GM19452 (cell line): Measurements from ENCODE around the gene ADAMTS2.
"Not testable (repeated sequence)": the region's sequence is repeated elsewhere in the genome, so short reads cannot be mapped to it uniquely, and the experiment has no call there.

ENCODE experiments used
- ATAC-seq: cut with Tn5 transposase; IDR thresholded peaks from one replicate; pipeline ENCODE4 v1.9.1; 2021; ENCODE audit not compliant: unreplicated experiment

Gene ADAMTS2

DNA sequence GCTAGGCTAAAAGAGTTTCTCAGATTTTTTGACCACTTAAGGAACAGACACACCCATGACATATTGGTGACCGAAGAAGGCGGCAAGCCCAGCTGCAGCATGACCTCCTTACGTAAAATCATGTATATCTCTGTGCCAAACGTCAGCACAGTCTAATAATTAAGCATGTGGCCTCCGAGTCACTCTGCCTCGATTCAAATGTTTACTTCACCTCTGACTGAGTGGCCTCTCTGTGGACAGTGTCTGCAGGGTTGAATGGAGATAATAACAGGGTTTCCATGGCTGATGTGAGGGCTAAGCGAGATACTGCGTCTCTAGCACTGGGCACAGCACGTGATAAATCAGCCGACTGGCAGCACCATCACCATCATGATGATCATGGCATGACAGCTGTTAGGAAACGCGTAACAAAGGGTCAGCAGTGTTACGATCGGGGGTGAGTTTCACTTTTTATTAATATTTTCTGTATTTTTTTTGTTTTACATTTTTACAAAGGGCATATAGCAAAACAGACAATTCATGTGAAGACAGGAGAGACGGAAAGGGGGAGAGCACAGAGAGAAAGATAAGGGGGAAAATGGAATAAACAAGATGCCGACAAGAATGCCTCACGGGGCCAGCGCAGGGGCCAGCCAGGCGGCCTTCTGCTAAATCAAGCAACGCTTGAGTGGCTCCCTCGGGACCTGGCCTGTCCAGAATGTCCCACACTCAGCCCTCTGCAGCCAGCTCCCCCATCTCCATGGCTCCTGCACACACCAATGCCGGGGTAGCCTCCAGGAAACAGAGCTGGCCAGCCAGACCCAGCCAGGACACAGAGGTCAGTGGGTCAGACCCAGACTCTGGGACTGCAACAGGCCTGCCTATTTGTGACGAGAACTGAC is 60.3 kb downstream of the ADAMTS2 start:
- ATAC-seq, result no peak

DNA sequence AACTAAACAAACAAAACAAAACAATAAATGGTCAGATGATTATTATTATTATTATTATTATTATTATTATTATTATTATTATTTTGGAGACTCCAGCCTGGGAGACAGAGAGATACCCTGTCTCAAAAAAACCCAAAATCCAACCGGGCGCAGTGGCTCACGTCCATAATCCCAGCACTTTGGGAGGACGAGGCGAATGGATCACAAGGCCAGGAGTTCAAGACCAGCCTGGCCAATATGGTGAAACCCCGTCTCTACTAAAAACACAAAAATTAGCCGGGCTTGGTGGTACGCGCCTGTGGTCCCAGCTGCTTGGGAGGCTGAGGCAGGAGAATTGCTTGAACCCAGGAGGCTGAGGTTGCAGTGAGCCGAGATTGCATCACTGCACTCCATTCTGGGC is 61.4 kb downstream of the ADAMTS2 start:
- ATAC-seq, result not testable (repeated sequence)

- no peak for ATAC-seq
Observed at GRCh38 chr5:179281694-179282093, 63.6 kb downstream of the ADAMTS2 start.

GRCh38 chr5:179280095-179280490 is 65.2 kb downstream of the ADAMTS2 start:
- ATAC-seq, result no peak

DNA sequence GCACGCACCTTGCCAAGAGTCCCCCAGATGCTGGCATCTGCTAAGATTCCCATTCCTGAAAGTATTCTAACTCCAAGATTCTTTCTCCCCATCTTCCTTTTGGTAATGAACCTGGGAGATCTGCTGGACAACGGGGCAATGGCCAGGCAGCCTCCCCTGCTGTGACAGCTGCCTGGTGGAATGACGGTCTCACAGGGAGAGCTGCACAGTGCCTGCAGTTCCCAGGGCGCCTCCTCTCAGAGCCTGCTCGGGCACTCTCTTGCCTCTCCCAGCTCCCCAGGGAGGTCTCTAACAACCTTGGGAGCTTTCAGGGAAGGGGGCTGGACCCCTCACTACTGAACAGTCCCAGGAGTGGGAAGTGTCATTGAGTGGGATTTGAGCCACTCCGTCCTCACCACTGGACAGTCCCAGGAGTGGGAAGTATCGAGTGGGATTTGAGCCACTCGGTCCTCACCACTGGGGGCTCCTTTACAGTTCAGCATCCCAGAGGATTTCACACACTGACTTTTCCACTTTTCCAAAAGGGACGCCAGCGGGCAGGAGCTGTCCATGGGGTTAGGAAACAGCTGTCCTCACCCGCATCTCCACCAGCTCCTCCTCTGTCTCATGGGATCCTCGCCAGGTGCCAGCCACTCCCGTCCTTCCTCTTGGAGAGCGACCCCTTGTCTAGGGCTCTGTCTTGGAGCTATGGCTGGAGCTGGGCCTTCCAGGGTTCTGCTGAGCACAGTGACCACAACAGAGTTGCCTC is 65.7 kb downstream of the ADAMTS2 start:
- no peak for ATAC-seq

DNA sequence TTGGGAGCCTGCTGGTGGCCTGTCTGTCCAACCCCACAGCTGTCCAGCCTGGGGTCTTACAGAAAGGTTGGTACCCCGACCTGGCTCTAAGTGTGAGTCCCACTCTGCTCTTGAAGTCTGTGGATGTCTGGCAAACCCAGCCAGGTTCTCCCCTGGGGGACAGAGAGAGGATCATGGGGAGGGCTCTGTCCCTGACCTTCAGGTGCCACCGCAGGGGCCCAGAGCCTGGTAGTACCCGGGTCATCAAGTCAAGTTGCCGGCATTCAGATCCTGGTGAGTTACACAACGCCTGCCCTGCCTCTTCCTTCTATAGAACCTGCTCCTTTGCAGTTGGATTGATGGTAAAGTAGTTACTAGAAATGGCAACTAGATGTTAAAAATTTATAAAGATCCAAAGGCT is 66.7 kb downstream of the ADAMTS2 start:
- no peak for ATAC-seq

GRCh38 chr5:179278119-179278518 is 67.1 kb downstream of the ADAMTS2 start:
- no peak for ATAC-seq

GRCh38 chr5:179276838-179277395 is 68.3 kb downstream of the ADAMTS2 start:
- ATAC-seq, result no peak

GRCh38 chr5:179275941-179276837 is 69.1 kb downstream of the ADAMTS2 start:
- ATAC-seq, result no peak

- no peak for ATAC-seq
Observed at GRCh38 chr5:179275381-179275878, 69.8 kb downstream of the ADAMTS2 start.

DNA sequence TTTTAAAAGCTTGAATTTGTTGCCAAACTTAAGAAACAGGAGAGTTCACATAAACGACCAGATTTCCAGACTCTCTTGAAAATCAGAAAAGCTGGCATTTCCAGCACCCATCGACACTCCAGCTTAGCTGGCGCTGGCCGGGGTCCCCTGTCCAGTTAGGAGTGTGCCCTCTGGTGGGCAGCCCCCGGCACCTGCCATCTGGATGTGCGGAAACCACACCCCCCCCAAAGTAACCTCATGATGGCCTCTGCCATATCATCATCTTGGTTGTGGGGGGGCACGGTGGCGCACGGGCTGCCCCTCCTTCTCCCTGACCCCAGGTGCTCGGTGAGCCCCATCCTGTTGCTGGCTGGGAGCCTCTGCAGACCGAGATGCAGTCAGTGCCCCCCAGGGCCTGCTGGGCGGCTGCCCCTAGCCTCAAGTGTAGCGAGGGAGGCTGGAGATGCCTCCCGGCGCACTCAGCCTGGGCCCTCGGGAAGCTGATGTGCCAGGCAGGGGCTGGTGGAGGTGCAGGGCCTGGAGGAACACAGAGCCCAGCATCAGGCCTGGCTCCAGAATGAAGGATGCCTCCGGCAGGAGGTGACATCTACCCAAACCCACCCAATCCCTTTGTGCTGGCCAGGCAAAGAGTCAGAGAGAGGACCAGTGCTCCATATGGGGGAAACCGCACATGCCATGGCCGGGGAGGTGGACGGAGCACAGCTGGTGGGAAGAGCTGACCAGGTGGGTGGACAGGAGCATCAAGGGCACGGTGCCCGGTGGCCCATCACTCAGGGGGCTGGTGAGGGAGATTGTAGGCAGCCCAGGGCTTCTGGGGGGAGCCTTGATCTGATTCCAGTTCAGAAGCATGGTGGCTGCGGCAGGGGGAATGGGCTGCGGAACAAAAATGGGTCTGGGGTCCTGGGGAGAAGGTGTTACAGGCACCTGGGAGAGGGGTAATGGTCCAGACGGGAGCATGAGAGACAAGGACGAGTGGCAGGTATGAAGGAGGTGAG is 70.6 kb downstream of the ADAMTS2 start:
- no peak for ATAC-seq

GRCh38 chr5:179273441-179274145 is 71.7 kb downstream of the ADAMTS2 start:
- no peak for ATAC-seq

- ATAC-seq, result no peak
Observed at GRCh38 chr5:179273073-179273435, 72.2 kb downstream of the ADAMTS2 start.

- no peak for ATAC-seq
Observed at GRCh38 chr5:179272326-179273072, 72.8 kb downstream of the ADAMTS2 start.

DNA sequence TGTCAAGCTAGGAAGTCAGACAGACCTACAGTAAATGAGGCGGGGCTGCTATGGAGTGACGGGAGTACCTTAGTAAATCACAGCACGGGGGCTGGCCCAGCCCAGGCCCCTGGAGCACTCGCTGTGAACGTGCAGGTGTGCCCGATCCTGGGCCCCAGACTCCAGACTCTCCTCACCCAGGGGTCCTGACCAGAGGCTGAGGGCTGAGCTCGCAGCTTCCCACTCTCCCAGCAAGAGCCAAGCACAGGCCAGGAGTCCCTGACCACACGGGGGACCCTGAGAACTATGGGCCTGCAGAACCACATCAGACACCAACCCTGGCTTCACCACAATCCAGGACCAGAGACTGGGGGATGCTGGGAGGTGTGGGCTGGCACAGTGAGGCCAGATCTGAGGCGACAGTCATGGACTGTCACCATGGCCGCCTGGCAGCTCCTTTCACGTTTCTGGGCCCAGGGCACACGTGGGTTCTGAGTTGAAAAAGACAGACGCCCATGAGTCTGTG is 73.4 kb downstream of the ADAMTS2 start:
- no peak for ATAC-seq

- ATAC-seq, result no peak
Observed at GRCh38 chr5:179271428-179271734, 73.9 kb downstream of the ADAMTS2 start.

DNA sequence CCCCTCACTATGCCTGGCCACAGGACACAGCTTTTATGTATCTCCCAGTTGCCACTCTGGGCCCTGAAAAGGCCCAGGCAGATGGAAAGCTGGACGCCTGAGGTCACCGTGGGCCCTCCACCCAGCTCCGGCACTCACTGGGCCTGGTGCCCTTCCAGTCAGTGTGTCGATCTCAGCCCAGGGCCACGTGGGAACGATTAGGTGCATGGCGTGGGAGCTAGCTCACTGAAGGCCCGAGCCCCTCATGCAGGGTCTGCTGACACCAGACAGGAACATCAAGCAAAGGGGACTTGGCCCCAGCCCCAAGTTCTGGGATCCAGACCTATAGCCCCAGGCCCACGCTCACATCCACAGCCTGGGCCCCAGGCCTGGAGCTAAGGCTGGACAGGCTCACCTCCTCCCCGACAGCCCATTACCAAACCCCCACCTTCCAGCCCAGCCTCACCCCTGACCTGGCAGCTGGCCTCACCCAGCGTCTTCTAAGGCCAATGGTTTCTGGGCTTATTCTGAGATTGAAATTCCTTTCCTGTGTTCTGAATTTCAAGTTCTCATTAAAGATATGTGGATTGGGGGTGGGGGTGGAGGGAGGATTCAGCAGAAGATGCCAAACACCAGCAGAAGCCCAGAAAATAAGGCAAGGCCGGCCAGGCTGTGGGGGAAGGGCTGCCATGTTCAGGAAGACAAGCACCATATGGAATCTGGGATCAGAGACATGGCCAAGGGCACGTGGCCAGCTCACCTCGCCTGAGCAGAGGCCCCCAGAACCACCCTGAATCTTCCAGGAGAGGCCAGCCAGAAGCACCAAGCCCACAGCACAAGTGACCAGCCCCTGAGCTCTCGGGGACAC is 74.5 kb downstream of the ADAMTS2 start:
- no peak for ATAC-seq
